ENCODE results near the gene COIL.

Gene COIL

DNA sequence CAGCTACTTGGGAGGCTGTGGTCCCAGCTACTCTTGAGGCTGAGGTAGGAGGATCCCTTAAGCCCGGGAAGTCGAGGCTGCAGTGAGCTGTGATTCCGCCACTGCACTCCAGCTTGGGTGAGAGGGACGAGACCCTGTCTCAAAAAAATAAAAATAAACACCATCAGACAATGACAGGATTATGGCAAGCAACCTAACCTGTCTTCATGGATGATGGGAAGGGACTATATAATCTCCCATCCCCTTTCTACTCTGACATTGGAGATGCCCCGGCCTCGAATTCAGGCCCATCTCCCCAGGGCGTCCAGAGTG is 47.9 kb downstream of the COIL start:
- TF ChIP-seq GATA2 (IDR thresholded peaks at IDR 0.05; ENCODE audit: low read depth, low read length) (no peak), GATA3 (IDR thresholded peaks at IDR 0.05; ENCODE audit: low read depth, low read length) (no peak)

DNA sequence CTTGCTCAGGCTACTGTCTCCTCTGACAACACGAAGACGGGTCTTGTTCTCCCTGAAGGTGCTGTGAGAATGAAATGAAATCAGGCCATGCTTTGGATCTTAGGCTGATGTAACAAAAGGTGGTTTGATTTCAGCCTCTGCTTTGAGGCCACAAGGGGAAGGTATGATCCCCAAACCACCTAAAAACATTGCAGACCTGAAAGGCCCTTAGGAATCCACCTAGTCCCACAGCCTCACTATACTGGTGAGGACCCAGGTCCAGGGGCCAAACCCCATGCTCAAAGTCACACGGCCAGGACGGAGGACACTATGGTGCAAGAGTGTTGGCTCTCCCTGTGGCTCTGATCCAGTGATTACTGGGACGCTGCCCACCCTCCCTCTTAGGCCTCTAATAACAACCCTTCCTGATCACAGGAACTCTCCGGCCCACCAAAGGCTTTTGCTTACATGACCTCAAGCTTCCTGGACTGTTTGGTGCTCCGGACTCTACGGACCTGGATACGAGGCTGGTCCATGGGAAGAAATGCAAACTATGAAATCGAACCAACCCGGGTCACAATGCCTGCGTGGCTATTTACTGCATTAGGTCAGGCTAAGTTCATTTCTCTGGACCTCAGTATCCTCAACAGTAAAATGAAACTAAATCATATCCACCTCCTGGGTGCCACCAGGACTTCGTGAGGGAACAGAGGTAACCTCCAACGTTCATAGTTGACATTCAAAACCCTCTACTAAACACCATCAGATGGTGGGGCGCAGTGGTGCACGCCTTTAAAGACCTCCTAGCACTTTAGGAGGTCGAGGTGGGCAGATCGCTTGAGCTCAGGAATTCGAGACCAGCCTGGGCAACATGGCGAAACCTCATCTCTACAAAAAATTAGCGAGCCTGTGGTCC is 48.5 kb downstream of the COIL start:
- no peak for TF ChIP-seq GATA3 (IDR thresholded peaks at IDR 0.05; ENCODE audit: low read depth, low read length)
- TF ChIP-seq GATA2 (IDR thresholded peaks at IDR 0.05; ENCODE audit: low read depth, low read length): no peak

- TF ChIP-seq GATA3 (IDR thresholded peaks at IDR 0.05; ENCODE audit: low read depth, low read length): no peak
- no peak for TF ChIP-seq GATA2 (IDR thresholded peaks at IDR 0.05; ENCODE audit: low read depth, low read length)
Observed at GRCh38 chr17:56910509-56911235, 50.2 kb downstream of the COIL start.

DNA sequence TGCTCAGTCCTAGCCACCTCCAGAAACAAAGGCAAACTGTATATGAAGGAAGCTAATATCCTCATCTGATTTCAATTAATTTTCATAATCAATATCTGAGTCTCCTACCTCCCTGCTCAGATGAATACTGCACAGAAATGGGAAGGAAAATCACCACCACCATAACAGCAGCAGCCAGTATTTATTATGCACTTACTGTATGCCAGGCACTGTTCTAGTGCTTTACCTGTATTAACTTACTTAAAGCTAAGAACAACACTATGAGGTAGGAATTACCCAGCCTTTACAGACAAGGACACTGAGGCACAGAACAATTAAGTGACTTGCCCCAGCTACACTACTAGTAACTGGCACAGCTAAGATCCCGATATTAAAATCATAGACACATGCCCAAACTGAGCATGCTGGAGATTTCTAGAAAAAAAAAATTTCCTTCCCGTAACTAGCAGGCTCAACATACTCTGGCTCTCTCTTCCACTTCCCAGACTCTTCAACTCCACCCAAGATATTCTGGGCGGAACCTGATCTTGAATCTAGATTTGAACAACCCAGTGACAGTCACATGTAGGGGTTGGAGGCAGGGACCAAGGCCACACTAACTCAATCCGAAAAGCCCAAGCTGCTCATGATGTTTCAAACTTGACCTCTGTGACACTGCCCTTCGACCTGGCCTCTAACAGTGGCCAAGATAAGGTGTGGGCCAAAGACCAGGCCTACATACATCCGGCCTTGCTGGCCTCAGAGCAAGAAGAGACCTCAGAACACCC is 50.9 kb downstream of the COIL start:
- TF ChIP-seq GATA3 (IDR thresholded peaks at IDR 0.05; ENCODE audit: low read depth, low read length) (no peak), GATA2 (IDR thresholded peaks at IDR 0.05; ENCODE audit: low read depth, low read length) (no peak)

- TF ChIP-seq GATA3 (IDR thresholded peaks at IDR 0.05; ENCODE audit: low read depth, low read length) (no peak), GATA2 (IDR thresholded peaks at IDR 0.05; ENCODE audit: low read depth, low read length) (no peak)
Observed at GRCh38 chr17:56908001-56908542, 52.8 kb downstream of the COIL start.

GRCh38 chr17:56903560-56903959 is 57.3 kb downstream of the COIL start:
- TF ChIP-seq GATA2 (IDR thresholded peaks at IDR 0.05; ENCODE audit: low read depth, low read length) (no peak), GATA3 (IDR thresholded peaks at IDR 0.05; ENCODE audit: low read depth, low read length) (no peak)

GRCh38 chr17:56902348-56902747 is 58.5 kb downstream of the COIL start:
- no peak for TF ChIP-seq GATA3 (IDR thresholded peaks at IDR 0.05; ENCODE audit: low read depth, low read length)
- TF ChIP-seq GATA2 (IDR thresholded peaks at IDR 0.05; ENCODE audit: low read depth, low read length): no peak

GRCh38 chr17:56899403-56899802 is 61.4 kb downstream of the COIL start:
- TF ChIP-seq GATA3 (IDR thresholded peaks at IDR 0.05; ENCODE audit: low read depth, low read length): no peak
- no peak for TF ChIP-seq GATA2 (IDR thresholded peaks at IDR 0.05; ENCODE audit: low read depth, low read length)

DNA sequence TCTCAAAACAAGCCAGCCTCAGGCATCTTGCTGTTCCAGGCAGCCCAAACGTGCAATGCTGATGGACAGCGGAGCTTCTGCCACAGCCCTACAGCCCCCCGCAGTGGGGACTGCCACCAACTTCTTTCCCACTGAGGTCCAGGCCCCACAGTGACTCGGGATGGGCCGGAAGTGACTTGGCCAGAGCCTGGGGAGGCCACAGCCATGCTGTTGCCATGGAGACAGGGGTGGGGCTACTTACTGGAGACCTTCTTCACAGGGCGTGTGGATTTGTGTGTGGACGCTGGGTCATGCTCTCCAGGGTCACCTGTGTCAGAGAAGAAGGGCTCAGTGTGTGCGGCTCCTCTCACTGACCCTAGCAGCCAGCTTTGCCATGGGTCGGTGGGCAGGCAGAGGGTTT is 62.0 kb downstream of the COIL start:
- TF ChIP-seq GATA3 (IDR thresholded peaks at IDR 0.05; ENCODE audit: low read depth, low read length): no peak

DNA sequence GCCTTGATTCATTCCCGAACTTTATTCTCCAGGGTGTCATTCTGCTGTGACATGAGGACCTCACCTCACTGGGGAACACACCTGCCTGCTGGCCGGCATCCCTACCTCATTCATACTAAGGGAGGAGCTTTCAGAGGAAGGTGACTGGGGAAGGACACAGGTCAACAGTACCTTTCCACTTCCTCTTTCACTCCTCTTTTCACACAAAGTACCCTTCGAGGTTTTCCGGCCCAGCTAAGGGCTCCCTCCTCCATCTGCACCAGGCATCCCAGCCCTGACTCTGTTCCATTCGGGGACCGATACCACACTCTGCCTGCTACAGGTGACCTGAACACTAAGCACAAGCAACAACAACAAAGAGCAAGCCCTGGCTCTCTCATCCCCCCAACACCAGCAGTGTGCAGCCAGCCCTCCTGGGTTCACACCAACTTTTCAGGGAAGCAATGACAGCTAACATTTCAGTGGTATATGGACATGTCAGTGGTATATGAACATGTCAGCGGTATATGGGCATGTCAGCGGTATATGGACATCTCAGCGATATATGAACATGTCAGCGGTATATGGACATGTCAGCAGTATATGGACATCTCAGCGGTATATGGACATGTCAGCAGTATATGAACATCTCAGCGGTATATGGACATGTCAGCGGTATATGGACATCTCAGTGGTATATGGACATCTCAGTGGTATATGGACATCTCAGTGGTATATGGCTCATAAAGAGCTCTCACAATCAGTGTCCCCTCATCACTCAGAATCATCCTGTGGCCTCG is 63.0 kb downstream of the COIL start:
- no peak for TF ChIP-seq GATA2 (IDR thresholded peaks at IDR 0.05; ENCODE audit: low read depth, low read length)
- TF ChIP-seq GATA3 (IDR thresholded peaks at IDR 0.05; ENCODE audit: low read depth, low read length): no peak

- TF ChIP-seq GATA2 (IDR thresholded peaks at IDR 0.05; ENCODE audit: low read depth, low read length): no peak
- TF ChIP-seq GATA3 (IDR thresholded peaks at IDR 0.05; ENCODE audit: low read depth, low read length): no peak
Observed at GRCh38 chr17:56896968-56897359, 63.9 kb downstream of the COIL start.

DNA sequence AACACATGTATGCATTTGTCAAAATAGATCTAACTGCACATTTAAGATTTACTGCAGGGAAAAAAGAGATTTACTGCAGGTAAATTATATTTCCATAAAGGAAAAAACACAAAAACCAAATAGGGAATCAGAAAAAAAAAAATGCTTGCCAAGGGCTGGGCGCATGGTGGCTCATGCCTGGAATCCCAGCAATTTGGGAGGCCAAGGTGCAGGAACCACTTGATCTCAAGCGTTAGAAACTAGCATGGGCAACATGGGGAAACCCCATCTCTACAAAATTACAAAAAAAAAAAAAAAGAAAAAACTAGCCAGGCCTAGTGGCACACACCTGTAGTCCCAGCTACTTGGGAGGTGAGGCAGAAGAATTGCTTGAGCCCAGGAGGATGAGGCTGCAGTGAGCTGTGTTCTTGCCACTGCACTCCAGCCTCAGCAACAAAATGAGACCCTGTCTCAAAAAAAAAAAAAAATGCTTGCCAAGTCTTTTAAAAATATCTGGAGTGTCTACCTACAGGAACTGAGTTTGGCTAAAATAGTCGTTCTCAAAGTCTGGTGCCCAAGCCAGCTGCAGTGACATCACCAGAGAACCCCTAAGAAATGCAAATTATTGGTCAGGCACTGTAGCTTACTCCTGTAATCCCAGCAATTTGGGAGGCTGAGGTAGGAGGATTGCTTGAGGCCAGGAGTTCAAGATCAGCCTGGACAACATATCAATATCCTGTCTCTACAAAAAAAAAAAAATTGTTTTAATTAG is 64.5 kb downstream of the COIL start:
- TF ChIP-seq GATA3 (IDR thresholded peaks at IDR 0.05; ENCODE audit: low read depth, low read length) (no peak), GATA2 (IDR thresholded peaks at IDR 0.05; ENCODE audit: low read depth, low read length) (no peak)

All from SH-SY5Y (cell line).